ENCODE data around the gene MMP24. TPM values are rescaled to one million over a fixed set of nuclear protein-coding genes. Genes with fewer than 3 reads are reported as not detected.

Gene MMP24
- total RNA-seq, 1 experiment from 2014 or later = 0.91 TPM

GRCh38 chr20:35226884-35227681 is 593 bp downstream of the MMP24 start:
- no peak overlapping the region for H2AFZ ChIP-seq (ENCODE audit: low read length)
- CTCF ChIA-PET = no interaction called here
- no peak for TF ChIP-seq CTCF (conservative IDR thresholded peaks at IDR 0.05; ENCODE audit: low read depth, low read length)
- no peak for TF ChIP-seq EZH2phosphoT487 (IDR thresholded peaks at IDR 0.05; ENCODE audit: borderline replicate concordance, low read length)
- TF ChIP-seq EZH2 (IDR thresholded peaks at IDR 0.05; ENCODE audit: low read length, unreplicated experiment) = no peak

DNA sequence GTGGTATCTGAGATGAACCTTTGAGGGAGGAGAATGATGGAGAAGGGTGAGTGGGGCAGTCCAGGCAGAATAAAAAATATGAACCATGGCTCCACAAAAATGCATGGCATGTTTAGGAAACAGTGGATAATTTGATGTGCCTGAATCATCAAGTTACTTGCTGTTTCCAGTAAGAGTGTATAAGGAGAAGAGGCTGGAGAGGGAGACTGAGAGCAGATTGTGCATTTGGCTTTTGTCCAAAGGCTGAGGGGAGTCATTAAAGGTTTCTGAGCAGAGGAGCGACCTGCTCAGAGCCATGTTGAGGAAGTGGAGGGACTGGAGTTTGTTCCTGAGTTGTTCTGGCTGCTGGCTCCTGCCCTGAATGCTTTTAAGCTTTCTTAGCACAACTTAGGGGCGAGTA is 6.1 kb downstream of the MMP24 start:
- Histone ChIP-seq H3K27ac (ENCODE audit: low read length) (no peak overlapping the region), H3K9ac (ENCODE audit: low read length) (no peak overlapping the region), H4K20me1 (ENCODE audit: low read length) (no peaks in the 10 kb centered on the region), H3K36me3 (ENCODE audit: low read depth, low read length) (no peaks in the 10 kb centered on the region), H3K4me1 (ENCODE audit: insufficient read depth, low read length) (no peaks in the 10 kb centered on the region), H3K9me2 (replicated peaks; ENCODE audit: low read length) (no peaks in the 10 kb centered on the region), H3F3A (ENCODE audit: low read length, unreplicated experiment) (no peaks in the 10 kb centered on the region), H3K4me3 (ENCODE audit: low read length) (no peak overlapping the region), H3K4me2 (ENCODE audit: low read length) (no peak overlapping the region), H3K9me3 (ENCODE audit: low read length) (no peaks in the 10 kb centered on the region), H3K27me3 (ENCODE audit: low read length) (peaks cover 3% of the 10 kb centered on the region; the same call in 1 of the 2 replicates), H2AFZ (ENCODE audit: low read length) (no peak overlapping the region), H3K79me2 (ENCODE audit: low read length) (no peaks in the 10 kb centered on the region)
- BruUV-seq (replicated peaks) = no TSS peak
- ChIA-PET POLR2A (ENCODE audit: unreplicated experiment) (no interaction called here), CTCF (interaction anchor here (0.5 kb wide), 1 partner anchor 136 kb away, joined by 5 read pairs; no protein-coding TSS in a partner anchor)
- DNase-seq (no peak), ATAC-seq (no peak)
- intact Hi-C loops (cut with micrococcal nuclease) = no loop called here
- no peak for TF ChIP-seq CTCF (conservative IDR thresholded peaks at IDR 0.05; ENCODE audit: low read depth, low read length)

More at GRCh38 chr20:35226884-35227681, 593 bp downstream of the MMP24 start:
- H3F3A ChIP-seq (ENCODE audit: low read length, unreplicated experiment) = no peaks in the 10 kb centered on the region
- no peaks in the 10 kb centered on the region for H3K4me1 ChIP-seq (ENCODE audit: insufficient read depth, low read length)
- H4K20me1 ChIP-seq (ENCODE audit: low read length) = no peaks in the 10 kb centered on the region
- H3K36me3 ChIP-seq (ENCODE audit: low read depth, low read length) = no peaks in the 10 kb centered on the region
- H3K4me3 ChIP-seq (ENCODE audit: low read length) = no peak overlapping the region
- POLR2A ChIA-PET (ENCODE audit: unreplicated experiment) = interaction anchor here (0.6 kb wide), 1 partner anchor 42 kb away, joined by 4 read pairs; no protein-coding TSS in a partner anchor
- H3K27me3 ChIP-seq (ENCODE audit: low read length) = peaks cover 23% of the 10 kb centered on the region
- H3K4me2 ChIP-seq (ENCODE audit: low read length) = peak overlapping the region; percentile 66
- no peak overlapping the region for H3K27ac ChIP-seq (ENCODE audit: low read length)
- ATAC-seq (peak; percentile 77), DNase-seq (peak; percentile 41)
- H3K79me2 ChIP-seq (ENCODE audit: low read length) = no peaks in the 10 kb centered on the region
- no peak overlapping the region for H3K9ac ChIP-seq (ENCODE audit: low read length)
- no peaks in the 10 kb centered on the region for H3K9me3 ChIP-seq (ENCODE audit: low read length)
- no TSS peak for BruUV-seq (replicated peaks)
- H3K9me2 ChIP-seq (replicated peaks; ENCODE audit: low read length) = no peaks in the 10 kb centered on the region
- intact Hi-C loops (cut with micrococcal nuclease) = no loop called here

DNA sequence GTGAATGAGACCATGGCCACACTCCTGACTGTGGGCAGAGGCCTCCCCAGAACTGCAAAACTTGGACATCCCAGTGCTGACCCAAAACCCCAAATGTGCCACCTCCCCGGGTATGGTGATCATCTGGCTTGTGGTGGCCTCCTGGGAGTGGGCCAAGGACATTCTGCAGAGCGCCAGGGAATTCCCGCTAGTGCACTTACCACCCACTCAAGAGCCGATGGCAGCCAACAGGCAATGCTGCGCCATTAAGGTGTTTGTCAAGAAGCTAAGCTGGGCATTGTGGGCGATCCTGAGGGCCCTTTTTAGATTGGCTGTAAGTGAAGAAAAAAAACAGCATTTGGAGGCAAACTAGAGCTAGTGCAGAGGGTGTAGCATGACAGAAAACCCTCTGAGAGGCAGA is 9.4 kb downstream of the MMP24 start:
- BruUV-seq (replicated peaks) = no TSS peak
- Histone ChIP-seq H3K36me3 (ENCODE audit: low read depth, low read length) (no peaks in the 10 kb centered on the region), H2AFZ (ENCODE audit: low read length) (no peak overlapping the region), H3K9me3 (ENCODE audit: low read length) (no peaks in the 10 kb centered on the region), H3K4me1 (ENCODE audit: insufficient read depth, low read length) (no peaks in the 10 kb centered on the region), H3K9me2 (replicated peaks; ENCODE audit: low read length) (no peaks in the 10 kb centered on the region), H3F3A (ENCODE audit: low read length, unreplicated experiment) (no peaks in the 10 kb centered on the region), H3K4me2 (ENCODE audit: low read length) (no peak overlapping the region), H3K4me3 (ENCODE audit: low read length) (no peak overlapping the region), H3K9ac (ENCODE audit: low read length) (no peak overlapping the region), H3K27ac (ENCODE audit: low read length) (no peak overlapping the region), H4K20me1 (ENCODE audit: low read length) (no peaks in the 10 kb centered on the region), H3K27me3 (ENCODE audit: low read length) (no peaks in the 10 kb centered on the region), H3K79me2 (ENCODE audit: low read length) (no peaks in the 10 kb centered on the region)
- ChIA-PET CTCF (no interaction called here), POLR2A (ENCODE audit: unreplicated experiment) (no interaction called here)
- ATAC-seq (no peak), DNase-seq (no peak)
- intact Hi-C loops (cut with micrococcal nuclease) = no loop called here
- no peak for TF ChIP-seq EZH2phosphoT487 (IDR thresholded peaks at IDR 0.05; ENCODE audit: borderline replicate concordance, low read length)

Measured in PC-3 (cell line).